PFSK-1 (cell line): Measurements from ENCODE around the gene COPG2.

Source experiments
- FOXP2 ChIP-seq: optimal IDR thresholded peaks from 2 replicates; pipeline ENCODE3; 2011; ENCODE audit warnings: borderline replicate concordance, control low read depth, inconsistent platforms; ENCODE audit not compliant: insufficient read depth; ENCODE audit errors: extremely low read length, extremely low read depth
- POLR2AphosphoS5 ChIP-seq: IDR thresholded peaks from 2 replicates; pipeline ENCODE4 v1.6.1; 2012; ENCODE audit warnings: low read depth, mild to moderate bottlenecking, control low read depth, low read length, moderate library complexity
- REST ChIP-seq, 2 experiments: IDR thresholded peaks; 2 replicates each; pipeline versions ENCODE4 v1.6.1 to v1.8.0; 2011 to 2012; ENCODE audit warnings: low read depth in 2 of 2, low read length in 2 of 2, control low read depth in 1 of 2, inconsistent platforms in 1 of 2, mild to moderate bottlenecking in 1 of 2, moderate library complexity in 1 of 2; ENCODE audit not compliant: insufficient read depth in 1 of 2
- SIN3A ChIP-seq: IDR thresholded peaks from 2 replicates; pipeline ENCODE4 v1.6.1; 2012; ENCODE audit warnings: mild to moderate bottlenecking, low read length, moderate library complexity, borderline replicate concordance; ENCODE audit not compliant: insufficient read depth
- TAF1 ChIP-seq: IDR thresholded peaks from 2 replicates; pipeline ENCODE4 v1.6.1; 2012; ENCODE audit warnings: low read length, control low read depth, borderline replicate concordance; ENCODE audit not compliant: insufficient read depth

The COPG2 gene

GRCh38 chr7:130642383-130642782 lies 26.2 kb downstream of the COPG2 start:
- no peak for TF ChIP-seq REST (IDR thresholded peaks at IDR 0.05; ENCODE audit: insufficient read depth in 1 of 2, low read depth in 2 of 2, low read length in 2 of 2)
- no peak for TF ChIP-seq POLR2AphosphoS5
- no peak for TF ChIP-seq TAF1
- TF ChIP-seq FOXP2 = no peak
- TF ChIP-seq SIN3A = no peak

GRCh38 chr7:130641497-130641896 lies 27.1 kb downstream of the COPG2 start:
- TF ChIP-seq FOXP2 (no peak), SIN3A (no peak), TAF1 (no peak), POLR2AphosphoS5 (no peak), REST (IDR thresholded peaks at IDR 0.05; ENCODE audit: insufficient read depth in 1 of 2, low read depth in 2 of 2, low read length in 2 of 2) (no peak)

- TF ChIP-seq REST (IDR thresholded peaks at IDR 0.05; ENCODE audit: insufficient read depth in 1 of 2, low read depth in 2 of 2, low read length in 2 of 2) (no peak), TAF1 (no peak), FOXP2 (no peak), SIN3A (no peak), POLR2AphosphoS5 (no peak)
These were observed 27.5 kb downstream of the COPG2 start for GRCh38 chr7:130641040-130641439.

GRCh38 chr7:130639388-130639787 lies 29.2 kb downstream of the COPG2 start:
- TF ChIP-seq POLR2AphosphoS5 = no peak
- TF ChIP-seq REST (IDR thresholded peaks at IDR 0.05; ENCODE audit: insufficient read depth in 1 of 2, low read depth in 2 of 2, low read length in 2 of 2) = no peak
- no peak for TF ChIP-seq TAF1
- TF ChIP-seq SIN3A = no peak
- no peak for TF ChIP-seq FOXP2

GRCh38 chr7:130632111-130632510 lies 36.4 kb downstream of the COPG2 start:
- no peak for TF ChIP-seq POLR2AphosphoS5
- no peak for TF ChIP-seq SIN3A
- TF ChIP-seq FOXP2 = no peak
- no peak for TF ChIP-seq REST (IDR thresholded peaks at IDR 0.05; ENCODE audit: insufficient read depth in 1 of 2, low read depth in 2 of 2, low read length in 2 of 2)
- no peak for TF ChIP-seq TAF1
